ENCODE results near the gene MGAT5. TPM values are rescaled to one million over a fixed set of nuclear protein-coding genes. Genes with fewer than 3 reads are reported as not detected.

MGAT5 gene
- polyA plus RNA-seq, 1 experiment = 115 TPM

DNA sequence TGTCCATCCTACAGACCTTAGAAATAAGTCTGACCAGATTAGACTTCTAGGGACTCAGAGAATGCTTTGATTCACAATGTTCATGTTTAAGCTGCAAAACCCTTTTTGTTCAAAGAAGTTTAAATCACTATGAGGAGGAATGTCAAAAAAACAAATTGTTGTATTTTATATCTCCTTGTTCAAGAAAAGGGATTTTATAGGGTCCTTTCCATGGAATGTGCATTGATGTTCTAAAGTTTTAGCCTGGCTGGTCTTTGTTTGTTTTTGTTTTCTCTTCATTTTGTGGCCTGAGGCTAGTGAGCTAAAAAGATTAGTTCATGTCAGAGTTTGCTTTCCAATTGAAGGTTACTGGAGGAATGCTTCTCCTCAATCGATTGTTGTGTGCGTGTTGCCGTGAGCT lies 77.2 kb downstream of the MGAT5 start:
- H3K27ac ChIP-seq (ENCODE audit: low read depth, low read length) = no peak overlapping the region
- H3K4me3 ChIP-seq (ENCODE audit: low read depth, low read length) = no peak overlapping the region
- DNase-seq (ENCODE audit: low read depth, low spot score) = no peak
- TF ChIP-seq, protein P1, sequence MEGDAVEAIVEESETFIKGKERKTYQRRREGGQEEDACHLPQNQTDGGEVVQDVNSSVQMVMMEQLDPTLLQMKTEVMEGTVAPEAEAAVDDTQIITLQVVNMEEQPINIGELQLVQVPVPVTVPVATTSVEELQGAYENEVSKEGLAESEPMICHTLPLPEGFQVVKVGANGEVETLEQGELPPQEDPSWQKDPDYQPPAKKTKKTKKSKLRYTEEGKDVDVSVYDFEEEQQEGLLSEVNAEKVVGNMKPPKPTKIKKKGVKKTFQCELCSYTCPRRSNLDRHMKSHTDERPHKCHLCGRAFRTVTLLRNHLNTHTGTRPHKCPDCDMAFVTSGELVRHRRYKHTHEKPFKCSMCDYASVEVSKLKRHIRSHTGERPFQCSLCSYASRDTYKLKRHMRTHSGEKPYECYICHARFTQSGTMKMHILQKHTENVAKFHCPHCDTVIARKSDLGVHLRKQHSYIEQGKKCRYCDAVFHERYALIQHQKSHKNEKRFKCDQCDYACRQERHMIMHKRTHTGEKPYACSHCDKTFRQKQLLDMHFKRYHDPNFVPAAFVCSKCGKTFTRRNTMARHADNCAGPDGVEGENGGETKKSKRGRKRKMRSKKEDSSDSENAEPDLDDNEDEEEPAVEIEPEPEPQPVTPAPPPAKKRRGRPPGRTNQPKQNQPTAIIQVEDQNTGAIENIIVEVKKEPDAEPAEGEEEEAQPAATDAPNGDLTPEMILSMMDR (IDR thresholded peaks at IDR 0.05; ENCODE audit: low read depth, low read length) = no peak
- H3K9me3 ChIP-seq (ENCODE audit: control insufficient read depth, insufficient read depth, low read length) = no peaks in the 10 kb centered on the region; the same call in 1 of the 2 replicates
- ChIA-PET POLR2A (no interaction called here), CTCF (interaction anchor here (0.6 to 1.4 kb wide), 2 partner anchors 120 to 382 kb away, joined by 4 to 6 read pairs; no protein-coding TSS in a partner anchor)
- no peaks in the 10 kb centered on the region for H3K27me3 ChIP-seq (ENCODE audit: control insufficient read depth, insufficient read depth, low read length)

DNA sequence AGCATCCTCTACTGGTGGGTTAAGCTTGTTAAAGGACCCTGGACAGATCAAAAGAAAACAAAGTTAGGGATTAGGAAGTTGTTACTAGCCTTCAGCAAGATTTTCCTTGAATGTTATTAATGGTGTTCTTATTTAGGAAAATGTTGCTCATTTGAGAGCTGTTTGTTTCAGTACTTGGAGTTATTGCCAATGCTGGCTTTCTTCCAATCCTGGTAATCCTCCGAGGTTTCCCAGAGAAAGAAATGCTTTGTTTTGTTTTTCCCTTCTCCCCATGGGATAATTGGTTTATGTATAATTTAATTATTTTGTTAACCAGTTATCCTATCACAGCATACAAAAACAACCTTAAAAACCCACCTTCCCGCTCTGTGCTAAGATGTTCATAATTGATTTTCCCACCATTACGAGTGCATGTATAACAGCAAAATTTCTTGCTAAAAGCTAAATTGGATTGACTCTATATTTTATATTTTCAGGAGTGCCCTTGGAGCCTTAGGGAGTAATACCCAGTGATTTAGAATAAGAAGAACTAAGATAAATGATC lies 79.8 kb downstream of the MGAT5 start:
- Histone ChIP-seq H3K4me3 (ENCODE audit: low read depth, low read length) (no peak overlapping the region), H3K27ac (ENCODE audit: low read depth, low read length) (no peak overlapping the region), H3K27me3 (ENCODE audit: control insufficient read depth, insufficient read depth, low read length) (no peaks in the 10 kb centered on the region), H3K9me3 (ENCODE audit: control insufficient read depth, insufficient read depth, low read length) (no peaks in the 10 kb centered on the region)
- DNase-seq (ENCODE audit: low read depth, low spot score) = no peak
- ChIA-PET POLR2A (no interaction called here), CTCF (interaction anchor here (1.1 kb wide), 1 partner anchor 12 kb away, joined by 4 read pairs; no protein-coding TSS in a partner anchor)
- TF ChIP-seq, protein P1 (IDR thresholded peaks at IDR 0.05; ENCODE audit: low read depth, low read length) = no peak

DNA sequence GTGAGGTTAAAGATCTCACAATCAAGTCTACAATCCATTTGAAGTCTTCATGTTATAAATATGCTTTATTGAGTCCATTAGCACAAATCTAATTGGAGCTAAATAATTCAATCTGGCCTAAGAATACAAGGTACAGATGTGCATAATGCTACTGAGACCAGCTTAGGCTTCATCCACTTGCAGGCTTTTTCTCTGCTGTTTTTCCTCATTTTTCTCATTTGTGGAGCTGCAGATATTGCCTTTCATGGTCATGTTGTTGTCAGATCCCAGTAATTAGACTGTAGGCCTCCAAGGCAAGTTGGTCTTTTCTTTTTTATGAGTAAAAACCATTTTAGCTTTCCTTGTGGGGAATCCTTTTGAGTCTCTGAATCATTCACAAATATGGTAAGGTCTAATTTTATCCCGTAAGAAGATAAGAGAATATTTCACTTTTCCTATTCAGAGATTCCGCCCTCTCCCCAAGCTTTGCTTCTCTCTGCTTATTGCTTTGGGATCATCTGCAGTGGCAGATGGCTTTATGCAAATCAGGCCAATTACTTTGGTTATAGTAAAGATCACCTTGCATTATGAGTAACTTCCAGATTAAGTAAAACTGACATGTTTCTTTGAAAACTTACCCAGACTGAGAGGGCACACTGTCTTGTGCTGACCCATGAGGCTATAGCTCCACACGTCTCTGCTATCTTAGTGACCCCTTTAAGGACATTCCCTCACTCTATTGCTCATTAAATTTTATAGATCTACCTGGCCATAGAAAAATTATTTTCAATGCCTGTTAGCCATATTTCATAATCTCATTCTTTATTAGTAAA lies 80.9 kb downstream of the MGAT5 start:
- ChIA-PET POLR2A (no interaction called here), CTCF (interaction anchor here (1.1 kb wide), 1 partner anchor 13 kb away, joined by 4 read pairs; no protein-coding TSS in a partner anchor)
- no peak overlapping the region for H3K27ac ChIP-seq (ENCODE audit: low read depth, low read length)
- TF ChIP-seq, protein P1 (IDR thresholded peaks at IDR 0.05; ENCODE audit: low read depth, low read length) = no peak
- H3K4me3 ChIP-seq (ENCODE audit: low read depth, low read length) = no peak overlapping the region
- H3K9me3 ChIP-seq (ENCODE audit: control insufficient read depth, insufficient read depth, low read length) = no peaks in the 10 kb centered on the region
- no peak for DNase-seq (ENCODE audit: low read depth, low spot score)
- H3K27me3 ChIP-seq (ENCODE audit: control insufficient read depth, insufficient read depth, low read length) = no peaks in the 10 kb centered on the region

DNA sequence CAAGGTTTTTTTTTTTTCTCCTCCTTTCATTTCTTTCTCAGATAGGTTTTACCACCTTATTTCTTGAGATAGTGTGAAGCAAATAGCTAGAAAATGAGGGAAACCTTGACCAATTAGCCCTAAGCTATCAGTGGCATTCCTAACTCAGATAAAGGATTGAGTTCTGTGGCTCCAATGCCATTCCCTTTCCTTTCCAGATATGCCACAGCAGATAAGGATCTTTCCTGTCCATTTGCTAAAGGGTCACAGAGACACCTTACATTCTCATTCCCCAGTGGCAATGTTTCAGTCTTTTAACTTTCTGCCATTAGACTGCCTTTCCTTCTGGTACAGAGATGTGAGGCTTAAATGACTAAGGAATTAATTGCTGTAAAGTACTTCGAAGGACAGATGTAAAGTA lies 81.7 kb downstream of the MGAT5 start:
- H3K9me3 ChIP-seq (ENCODE audit: control insufficient read depth, insufficient read depth, low read length) = no peaks in the 10 kb centered on the region
- no peaks in the 10 kb centered on the region for H3K27me3 ChIP-seq (ENCODE audit: control insufficient read depth, insufficient read depth, low read length)
- no peak overlapping the region for H3K4me3 ChIP-seq (ENCODE audit: low read depth, low read length)
- TF ChIP-seq, protein P1 (IDR thresholded peaks at IDR 0.05; ENCODE audit: low read depth, low read length) = no peak
- ChIA-PET CTCF (interaction anchor here (0.6 kb wide), 1 partner anchor 449 kb away, joined by 3 read pairs; no protein-coding TSS in a partner anchor), POLR2A (no interaction called here)
- DNase-seq (ENCODE audit: low read depth, low spot score) = no peak
- H3K27ac ChIP-seq (ENCODE audit: low read depth, low read length) = no peak overlapping the region

DNA sequence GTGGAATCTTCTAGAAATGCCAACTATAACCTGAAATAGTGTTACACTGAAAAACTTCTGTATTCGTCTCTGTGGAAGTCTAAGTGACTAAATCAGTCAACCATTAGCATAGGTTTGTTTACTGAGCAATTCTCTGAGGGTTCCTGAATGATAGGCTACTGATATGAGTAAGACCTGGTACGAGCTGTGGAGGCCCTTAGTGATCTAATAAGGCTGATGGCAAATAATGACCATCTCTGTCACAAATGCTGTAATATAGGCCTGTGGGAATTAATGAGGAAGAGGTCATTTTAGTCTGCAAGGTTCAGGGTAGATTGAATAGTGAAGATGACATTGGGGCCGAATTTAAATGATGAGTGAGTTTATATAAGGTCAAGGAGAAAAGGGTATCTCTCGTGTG lies 82.5 kb downstream of the MGAT5 start:
- H3K27ac ChIP-seq (ENCODE audit: low read depth, low read length) = no peak overlapping the region
- DNase-seq (ENCODE audit: low read depth, low spot score) = no peak
- no peaks in the 10 kb centered on the region for H3K9me3 ChIP-seq (ENCODE audit: control insufficient read depth, insufficient read depth, low read length)
- H3K4me3 ChIP-seq (ENCODE audit: low read depth, low read length) = no peak overlapping the region
- H3K27me3 ChIP-seq (ENCODE audit: control insufficient read depth, insufficient read depth, low read length) = no peaks in the 10 kb centered on the region
- ChIA-PET CTCF (interaction anchor here (0.6 to 1.2 kb wide), 2 partner anchors 10 to 12 kb away, joined by 3 read pairs; no protein-coding TSS in a partner anchor), POLR2A (no interaction called here)
- TF ChIP-seq, protein P1 (IDR thresholded peaks at IDR 0.05; ENCODE audit: low read depth, low read length) = no peak
